Measurements from ENCODE around the gene MRPS35.

Gene MRPS35

GRCh38 chr12:27778206-27778605 lies 67.6 kb downstream of the MRPS35 start:
- ChIA-PET CTCF (interaction anchor here (1.2 kb wide), 1 partner anchor 46 kb away, joined by 3 read pairs; no protein-coding TSS in a partner anchor), POLR2A (interaction anchor here (0.6 kb wide), 1 partner anchor 387 kb away, joined by 3 read pairs; no protein-coding TSS in a partner anchor)
- TF ChIP-seq CTCF (IDR thresholded peaks at IDR 0.05; ENCODE audit: control extremely low read depth, extremely low read depth, low read depth, missing control alignments) = no peak
- DNase-seq (ENCODE audit: extremely low spot score) = no peak

DNA sequence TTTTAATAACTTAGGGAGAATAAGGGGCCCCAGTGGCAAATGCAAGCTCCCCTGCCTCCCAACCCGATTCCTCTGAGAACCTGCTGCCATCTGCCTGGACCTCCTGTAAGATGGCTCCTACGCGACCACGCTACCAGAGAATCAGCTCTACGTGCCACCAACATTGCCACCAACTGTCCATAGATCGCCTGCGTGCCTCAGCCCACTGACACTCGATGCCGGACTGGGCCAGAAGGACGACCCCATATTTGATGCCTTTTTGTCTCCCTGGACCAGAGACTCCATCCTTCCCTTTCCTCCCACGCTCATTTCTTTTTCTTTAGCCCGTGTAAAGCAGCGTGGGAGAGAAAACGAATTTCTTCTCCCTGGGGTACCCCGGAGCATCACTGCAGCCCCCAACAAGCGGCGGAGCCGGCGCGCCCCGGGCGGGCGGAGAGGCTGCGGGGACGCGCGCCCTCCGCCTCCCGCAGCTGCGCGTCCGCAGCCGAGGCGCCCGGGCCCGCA lies 68.8 kb downstream of the MRPS35 start:
- CTCF ChIA-PET = interaction anchor here (0.8 to 2.2 kb wide), 6 partner anchors 10 to 159 kb away, joined by 3 to 6 read pairs (median 3); no protein-coding TSS in a partner anchor
- POLR2A ChIA-PET = no interaction called here
- TF ChIP-seq CTCF (IDR thresholded peaks at IDR 0.05; ENCODE audit: control extremely low read depth, extremely low read depth, low read depth, missing control alignments) = no peak
- DNase-seq (ENCODE audit: extremely low spot score) = peak; percentile 50

GRCh38 chr12:27779920-27780611 lies 69.4 kb downstream of the MRPS35 start, which contains the start of the genes KLHL42 and MANSC4:
Gene KLHL42 (plus strand): TSS chr12:27780233. CDS start chr12:27780331, 98 bp downstream.
Gene MANSC4 (minus strand): TSS chr12:27780236. CDS start chr12:27771276, 8,960 bp downstream.
- no peak for TF ChIP-seq CTCF (IDR thresholded peaks at IDR 0.05; ENCODE audit: control extremely low read depth, extremely low read depth, low read depth, missing control alignments)
- CTCF ChIA-PET = interaction anchor here (0.8 to 2.2 kb wide), 7 partner anchors 11 to 159 kb away, joined by 3 to 6 read pairs (median 3); no protein-coding TSS in a partner anchor
- POLR2A ChIA-PET = no interaction called here

DNA sequence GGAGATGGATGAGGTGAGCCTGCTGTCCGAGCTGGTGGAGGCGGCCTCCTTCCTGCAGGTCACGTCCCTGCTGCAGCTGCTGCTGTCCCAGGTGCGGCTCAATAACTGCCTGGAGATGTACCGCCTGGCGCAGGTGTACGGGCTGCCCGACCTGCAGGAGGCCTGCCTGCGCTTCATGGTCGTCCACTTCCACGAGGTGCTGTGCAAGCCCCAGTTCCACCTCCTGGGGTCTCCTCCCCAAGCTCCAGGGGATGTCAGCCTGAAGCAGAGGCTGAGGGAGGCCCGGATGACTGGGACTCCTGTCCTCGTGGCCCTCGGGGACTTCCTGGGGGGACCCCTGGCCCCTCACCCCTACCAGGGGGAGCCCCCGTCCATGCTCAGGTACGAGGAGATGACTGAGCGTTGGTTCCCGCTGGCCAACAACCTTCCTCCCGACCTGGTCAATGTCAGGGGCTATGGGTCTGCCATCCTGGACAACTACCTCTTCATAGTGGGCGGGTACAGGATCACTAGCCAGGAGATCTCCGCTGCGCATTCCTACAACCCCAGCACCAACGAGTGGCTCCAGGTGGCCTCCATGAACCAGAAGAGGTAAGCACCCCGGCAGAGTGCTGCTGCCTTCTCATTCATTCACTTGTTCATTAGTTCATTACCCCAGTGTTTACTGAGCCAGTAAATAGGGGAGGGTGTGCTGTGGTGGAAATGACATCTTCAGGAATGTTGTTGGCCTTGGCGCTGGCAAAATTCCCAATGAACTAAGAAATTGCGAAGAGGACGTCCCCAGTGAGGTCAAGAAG lies 70.2 kb downstream of the MRPS35 start:
- TF ChIP-seq CTCF (IDR thresholded peaks at IDR 0.05; ENCODE audit: control extremely low read depth, extremely low read depth, low read depth, missing control alignments) = no peak
- POLR2A ChIA-PET = no interaction called here
- CTCF ChIA-PET = interaction anchor here (0.8 to 2.2 kb wide), 3 partner anchors 12 to 41 kb away, joined by 3 to 6 read pairs (median 3); no protein-coding TSS in a partner anchor
- DNase-seq (ENCODE audit: extremely low spot score) = peak; percentile 48

More at GRCh38 chr12:27779920-27780611, 69.4 kb downstream of the MRPS35 start, which contains the start of the genes KLHL42 and MANSC4:
- peak; percentile 85 for DNase-seq (ENCODE audit: extremely low spot score)

- ChIA-PET CTCF (no interaction called here), POLR2A (no interaction called here)
- TF ChIP-seq CTCF (IDR thresholded peaks at IDR 0.05; ENCODE audit: control extremely low read depth, extremely low read depth, low read depth, missing control alignments) = no peak
- no peak for DNase-seq (ENCODE audit: extremely low spot score)
Observed at GRCh38 chr12:27781680-27782079, 71.0 kb downstream of the MRPS35 start.

GRCh38 chr12:27782481-27782880 lies 71.8 kb downstream of the MRPS35 start:
- TF ChIP-seq CTCF (IDR thresholded peaks at IDR 0.05; ENCODE audit: control extremely low read depth, extremely low read depth, low read depth, missing control alignments) = no peak
- DNase-seq (ENCODE audit: extremely low spot score) = no peak
- POLR2A ChIA-PET = no interaction called here
- CTCF ChIA-PET = no interaction called here

All from GM10248 (cell line).